Peyer's patch (tissue), 4 donors: ENCODE measurements around the gene MASTL. TPM values are rescaled to one million over a fixed set of nuclear protein-coding genes. Genes with fewer than 3 reads are reported as not detected.

ENCODE experiments used
- DNase-seq, 3 donors: peaks; one replicate each; pipeline ENCODE4 v3.0.0-alpha.2; 2017 to 2019
- H3K27ac ChIP-seq, 4 donors: fragments of 200-600 bp; sonication (generic); one replicate each; pipeline ENCODE4 v1.5.1; 2016 to 2019
- H3K27me3 ChIP-seq, 2 donors: fragments of 200-600 bp; sonication (generic); one replicate each; pipeline ENCODE4 v1.5.1; 2019
- H3K36me3 ChIP-seq, 3 donors: fragments of 200-600 bp; sonication (generic); one replicate each; pipeline ENCODE4 v1.5.1; 2016 to 2019
- H3K4me1 ChIP-seq, 4 donors: fragments of 200-600 bp; sonication (generic); one replicate each; pipeline ENCODE4 v1.5.1; 2016 to 2019
- H3K4me3 ChIP-seq, 4 donors: fragments of 200-600 bp; sonication (generic); 1 replicate in 3 of 4; 2 replicates in 1 of 4; pipeline ENCODE4 v1.5.1; 2016 to 2019; ENCODE audit warnings: mild to moderate bottlenecking in 1 of 4
- H3K9me3 ChIP-seq, 4 donors: fragments of 200-600 bp; sonication (generic); one replicate each; pipeline ENCODE4 v1.5.1; 2016 to 2019; ENCODE audit warnings: mild to moderate bottlenecking in 1 of 4
- CTCF ChIP-seq, 6 experiments: fragments of 450-650 bp in 4 of 6; fragments of 200-600 bp in 2 of 6; sonication (generic) in 1 of 6; IDR thresholded peaks; one replicate each; pipeline ENCODE4 v1.5.1; 2017 to 2019; ENCODE audit warnings: antibody characterized with exemption in 6 of 6, mild to moderate bottlenecking in 3 of 6, moderate library complexity in 1 of 6
- POLR2A ChIP-seq, 2 donors: fragments of 450-650 bp; IDR thresholded peaks; one replicate each; pipeline ENCODE4 v1.5.1; 2017; ENCODE audit warnings: antibody characterized with exemption in 2 of 2, mild to moderate bottlenecking in 2 of 2, moderate library complexity in 2 of 2
- small RNA-seq, 2 donors: library from RNA; depleted of rRNA; stranded (forward); fragments of <200 nt; gene quantifications; one replicate each; pipeline ENCODE3, GENCODE V24; 2016
- total RNA-seq, 4 donors: library from RNA; depleted of rRNA; stranded (reverse); fragments of >200 nt; gene quantifications; one replicate each; pipeline ENCODE4 v1.1.0, GENCODE V29; 2016

Gene MASTL
- total RNA-seq, 4 donors from 2014 or later: 9.8 to 14.4 (median 11.0) TPM

- Histone ChIP-seq H3K4me3 (no peak overlapping the region), H3K27me3 (no peaks in the 10 kb centered on the region), H3K27ac (no peak overlapping the region), H3K36me3 (peaks cover 0 to 28% (median 0%) of the 10 kb centered on the region in 3 donors), H3K9me3 (no peaks in the 10 kb centered on the region), H3K4me1 (peaks cover 0 to 34% (median 2%) of the 10 kb centered on the region in 4 donors)
- DNase-seq: no peak
- TF ChIP-seq CTCF (IDR thresholded peaks at IDR 0.05): no peak
- TF ChIP-seq POLR2A (IDR thresholded peaks at IDR 0.05): no peak
Observed at GRCh38 chr10:27235706-27236105, 80.6 kb downstream of the MASTL start.

Small RNAs within 50 kb of the gene (small RNA-seq; reads per million reads assigned to genes)
- gene RNU2-24P: 0 to 0.06 reads per million in 2 donors
- 0 reads per million in 2 donors for gene RNU7-12P

Other genes with a start within 250 kb of the MASTL start
- gene ANKRD26, start 54.9 kb upstream of the MASTL start, total RNA-seq: 10 to 100 TPM; 12.2 to 40.4 (median 12.7) TPM
- 10 to 100 TPM; 43.1 to 86.6 (median 55.7) TPM for gene YME1L1, start 968 bp upstream of the MASTL start, total RNA-seq
- 10 to 100 TPM; 31.6 to 53.9 (median 39.1) TPM for gene ACBD5, start 85.4 kb downstream of the MASTL start, total RNA-seq